ENCODE measurements around the gene PBX2.
"Not testable (repeated sequence)": the region's sequence is repeated elsewhere in the genome, so short reads cannot be mapped to it uniquely, and the experiment has no call there.

PBX2 gene

GRCh38 chr6:32187009-32187709 lies 2.8 kb downstream of the PBX2 start:
- DNase-seq (ENCODE audit: low read depth, low spot score), result no peak

GRCh38 chr6:32186151-32186840 lies 3.7 kb downstream of the PBX2 start:
- DNase-seq (ENCODE audit: low read depth, low spot score), result not testable (repeated sequence)

- DNase-seq (ENCODE audit: low read depth, low spot score), result peak; percentile 52
Observed at GRCh38 chr6:32185681-32186131, 4.3 kb downstream of the PBX2 start.

- no peak for DNase-seq (ENCODE audit: low read depth, low spot score)
Observed at GRCh38 chr6:32184084-32184640, 5.8 kb downstream of the PBX2 start, which contains the start of gene AGER. Gene AGER, minus strand, starts transcription at chr6:32184253. Its CDS starts 31 bp downstream, at chr6:32184222.

- no peak for DNase-seq (ENCODE audit: low read depth, low spot score)
Observed at GRCh38 chr6:32183483-32184083, 6.4 kb downstream of the PBX2 start.

- no peak for DNase-seq (ENCODE audit: low read depth, low spot score)
Observed at GRCh38 chr6:32183030-32183429, 7.0 kb downstream of the PBX2 start.

GRCh38 chr6:32182555-32182981 lies 7.4 kb downstream of the PBX2 start:
- no peak for DNase-seq (ENCODE audit: low read depth, low spot score)

GRCh38 chr6:32181915-32182529 lies 8.0 kb downstream of the PBX2 start:
- DNase-seq (ENCODE audit: low read depth, low spot score), result no peak

- DNase-seq (ENCODE audit: low read depth, low spot score), result no peak
Observed at GRCh38 chr6:32181148-32181702, 8.8 kb downstream of the PBX2 start.

- no peak for DNase-seq (ENCODE audit: low read depth, low spot score)
Observed at GRCh38 chr6:32179766-32180405, 10.1 kb downstream of the PBX2 start.

GRCh38 chr6:32178547-32179440 lies 11.2 kb downstream of the PBX2 start:
- peak; percentile 51 for DNase-seq (ENCODE audit: low read depth, low spot score)

GRCh38 chr6:32177788-32178546 lies 12.0 kb downstream of the PBX2 start, which contains the start of gene RNF5:
Gene RNF5, plus strand, starts transcription at chr6:32178405. Its CDS starts 107 bp downstream, at chr6:32178512.
- peak; percentile 99 for DNase-seq (ENCODE audit: low read depth, low spot score)

- DNase-seq (ENCODE audit: low read depth, low spot score), result no peak
Observed at GRCh38 chr6:32177183-32177787, 12.7 kb downstream of the PBX2 start.

GRCh38 chr6:32176476-32177182 lies 13.4 kb downstream of the PBX2 start:
- no peak for DNase-seq (ENCODE audit: low read depth, low spot score)

GRCh38 chr6:32175711-32176475 lies 14.1 kb downstream of the PBX2 start, which contains the start of gene AGPAT1:
Gene AGPAT1, minus strand, starts transcription at chr6:32176084. Its CDS starts 4,588 bp downstream, at chr6:32171496.
- DNase-seq (ENCODE audit: low read depth, low spot score), result peak; percentile 98

- DNase-seq (ENCODE audit: low read depth, low spot score), result no peak
Observed at GRCh38 chr6:32175322-32175710, 14.7 kb downstream of the PBX2 start.

- no peak for DNase-seq (ENCODE audit: low read depth, low spot score)
Observed at GRCh38 chr6:32174416-32174815, 15.6 kb downstream of the PBX2 start.
